SK-N-MC (cell line): ENCODE measurements around the gene ERMAP.
"Not testable (repeated sequence)": the region's sequence is repeated elsewhere in the genome, so short reads cannot be mapped to it uniquely, and the experiment has no call there.

ENCODE experiments used
- DNase-seq: peaks from one replicate; pipeline ENCODE4 v3.0.0-alpha.2; 2011; ENCODE audit warnings: low read depth, low spot score
- H3K27ac ChIP-seq: fragments of 200-600 bp; sonication (generic); 2 replicates; pipeline ENCODE4 v1.5.1; 2016; ENCODE audit warnings: mixed run types
- H3K36me3 ChIP-seq: fragments of 200-600 bp; sonication (generic); 2 replicates; pipeline ENCODE4 v1.6.1; 2017; ENCODE audit warnings: antibody characterized with exemption, low read length, mixed read lengths; ENCODE audit not compliant: insufficient read depth
- H3K4me3 ChIP-seq: fragments of 200-600 bp; sonication (generic); 2 replicates; pipeline ENCODE4 v1.5.1; 2016
- H3K9ac ChIP-seq: fragments of 200-600 bp; sonication (generic); 2 replicates; pipeline ENCODE4 v1.8.0; 2017; ENCODE audit warnings: mixed run types, mixed read lengths; ENCODE audit not compliant: insufficient read length
- H3K9me3 ChIP-seq: fragments of 200-600 bp; sonication (generic); 2 replicates; pipeline ENCODE4 v1.6.1; 2017; ENCODE audit warnings: low read depth, mild to moderate bottlenecking, antibody characterized with exemption, low read length, moderate library complexity, mixed read lengths
- EZH2 ChIP-seq: fragments of 200-600 bp; sonication (generic); IDR thresholded peaks from one replicate; pipeline ENCODE4 v1.6.1; 2017; ENCODE audit warnings: antibody characterized with exemption
- FOXP2 ChIP-seq: optimal IDR thresholded peaks from 2 replicates; pipeline ENCODE3; 2011; ENCODE audit warnings: mild to moderate bottlenecking, moderate library complexity; ENCODE audit not compliant: insufficient read depth; ENCODE audit errors: extremely low read length, control extremely low read depth
- POLR2AphosphoS5 ChIP-seq: IDR thresholded peaks from 2 replicates; pipeline ENCODE4 v1.6.1; 2012; ENCODE audit warnings: mild to moderate bottlenecking, low read depth, low read length, borderline replicate concordance

ERMAP gene

GRCh38 chr1:42801832-42802473 lies 15.0 kb upstream of the ERMAP start:
- TF ChIP-seq FOXP2: no peak
- no peak for TF ChIP-seq POLR2AphosphoS5
- no peak for TF ChIP-seq EZH2
- DNase-seq: no peak
- H3K9me3 ChIP-seq: no peaks in the 10 kb centered on the region
- no peak overlapping the region for H3K4me3 ChIP-seq
- no peak overlapping the region for H3K27ac ChIP-seq
- H3K36me3 ChIP-seq: peaks cover 17% of the 10 kb centered on the region
- H3K9ac ChIP-seq: no peak overlapping the region

DNA sequence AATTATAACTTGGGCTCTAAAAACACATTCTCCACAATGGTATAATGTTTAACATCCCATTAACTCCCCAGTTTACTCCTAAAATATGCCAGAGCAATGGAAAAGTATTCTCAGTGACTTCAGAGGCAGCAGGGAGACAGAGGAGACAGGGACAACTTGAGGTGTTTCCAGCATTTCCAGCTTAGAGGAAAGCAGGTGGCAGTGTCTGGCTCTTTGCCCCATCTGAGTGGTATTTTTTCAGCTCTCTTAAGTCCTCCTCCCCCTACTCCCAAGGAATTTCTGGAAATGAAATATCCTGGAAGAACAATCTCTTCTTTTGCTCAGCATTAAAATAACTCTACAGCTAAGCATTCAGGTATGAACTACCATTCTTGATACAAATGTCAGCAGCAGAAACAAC lies 10.8 kb upstream of the ERMAP start:
- Histone ChIP-seq H3K4me3 (no peak overlapping the region), H3K36me3 (peaks cover 23% of the 10 kb centered on the region), H3K27ac (no peak overlapping the region), H3K9me3 (no peaks in the 10 kb centered on the region), H3K9ac (no peak overlapping the region)
- DNase-seq: no peak
- TF ChIP-seq FOXP2 (no peak), POLR2AphosphoS5 (no peak)

DNA sequence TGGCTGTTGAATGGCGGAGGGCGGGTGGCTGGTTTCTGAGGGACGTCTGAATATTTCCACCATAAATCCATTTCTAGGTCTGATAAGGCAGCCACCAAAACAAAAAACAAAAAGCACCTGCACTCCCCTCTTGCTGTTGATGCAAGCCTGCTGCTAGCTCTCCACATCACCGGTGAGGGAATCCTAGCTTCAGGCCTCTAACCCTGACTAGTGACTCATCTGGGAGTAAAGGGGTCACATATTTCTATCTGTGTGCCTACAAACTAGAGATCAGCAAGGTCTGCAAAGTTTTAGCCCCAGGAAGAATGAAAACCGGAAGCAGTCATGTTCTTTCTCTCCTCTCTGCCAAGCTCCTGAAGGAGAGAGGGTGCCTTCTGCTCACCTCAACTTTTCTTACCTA lies 10.3 kb upstream of the ERMAP start:
- no peaks in the 10 kb centered on the region for H3K9me3 ChIP-seq
- H3K36me3 ChIP-seq: peaks cover 25% of the 10 kb centered on the region
- no peak overlapping the region for H3K9ac ChIP-seq
- DNase-seq: no peak
- no peak overlapping the region for H3K27ac ChIP-seq
- TF ChIP-seq POLR2AphosphoS5 (no peak), FOXP2 (no peak), EZH2 (no peak)
- no peak overlapping the region for H3K4me3 ChIP-seq

DNA sequence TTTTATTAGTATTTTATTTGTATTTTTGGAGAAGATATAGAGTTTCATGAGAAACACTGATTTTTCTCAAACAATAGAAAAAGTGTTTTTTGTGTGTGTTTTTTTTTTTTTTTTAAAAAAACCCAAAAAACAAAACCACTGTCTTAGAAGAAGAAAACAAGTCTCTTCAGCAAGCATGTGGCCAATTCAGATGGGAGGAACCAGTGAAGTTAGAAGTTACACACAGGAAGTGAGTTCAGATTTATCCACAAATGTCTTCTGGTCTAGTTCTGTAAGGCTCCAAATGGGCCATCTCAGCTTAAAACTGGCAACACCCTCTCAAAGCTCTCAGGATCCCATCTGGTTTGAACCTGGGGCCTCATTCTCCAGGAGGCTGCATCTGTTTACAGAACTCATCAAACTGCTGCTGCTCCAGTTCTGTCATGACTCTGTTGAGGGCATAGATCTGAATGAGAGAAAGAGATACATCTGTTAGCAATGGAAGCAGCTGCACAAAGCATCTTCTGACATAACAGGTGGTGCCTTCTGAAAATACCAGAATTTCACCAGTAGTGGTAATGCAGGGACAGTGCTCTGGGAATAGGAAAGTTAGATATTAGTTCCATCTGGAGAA lies 9.8 kb upstream of the ERMAP start:
- no peak overlapping the region for H3K4me3 ChIP-seq
- DNase-seq: no peak
- H3K9me3 ChIP-seq: no peaks in the 10 kb centered on the region
- H3K27ac ChIP-seq: no peak overlapping the region
- H3K36me3 ChIP-seq: peaks cover 25% of the 10 kb centered on the region
- no peak overlapping the region for H3K9ac ChIP-seq
- TF ChIP-seq EZH2 (no peak), POLR2AphosphoS5 (no peak), FOXP2 (no peak)

GRCh38 chr1:42814815-42815214 lies 2.1 kb upstream of the ERMAP start:
- H3K9ac ChIP-seq, H3K4me3 ChIP-seq, H3K9me3 ChIP-seq, DNase-seq, H3K27ac ChIP-seq, H3K36me3 ChIP-seq: not testable (repeated sequence)

- Histone ChIP-seq H3K27ac (peak overlapping the region; percentile 45; the same call in 1 of the 2 replicates), H3K9ac (peak overlapping the region; percentile 59), H3K36me3 (peaks cover 7% of the 10 kb centered on the region; the same call in 1 of the 2 replicates), H3K4me3 (peak overlapping the region; percentile 93), H3K9me3 (no peaks in the 10 kb centered on the region)
- no peak for DNase-seq
- no peak for TF ChIP-seq POLR2AphosphoS5
- TF ChIP-seq FOXP2: no peak
- TF ChIP-seq EZH2: no peak
These were observed 859 bp upstream of the ERMAP start for GRCh38 chr1:42815941-42816584.

- no peak for DNase-seq
- Histone ChIP-seq H3K9ac (peak overlapping the region; percentile 69), H3K36me3 (0 out of 2 replicates have a peak, but pooled peaks cover 3% of the 10 kb centered on the region), H3K27ac (no peak overlapping the region), H3K4me3 (peak overlapping the region; percentile 93), H3K9me3 (no peaks in the 10 kb centered on the region)
- TF ChIP-seq EZH2 (no peak), FOXP2 (no peak), POLR2AphosphoS5 (no peak)
These were observed 482 bp downstream of the ERMAP start for GRCh38 chr1:42817440-42817767.

DNA sequence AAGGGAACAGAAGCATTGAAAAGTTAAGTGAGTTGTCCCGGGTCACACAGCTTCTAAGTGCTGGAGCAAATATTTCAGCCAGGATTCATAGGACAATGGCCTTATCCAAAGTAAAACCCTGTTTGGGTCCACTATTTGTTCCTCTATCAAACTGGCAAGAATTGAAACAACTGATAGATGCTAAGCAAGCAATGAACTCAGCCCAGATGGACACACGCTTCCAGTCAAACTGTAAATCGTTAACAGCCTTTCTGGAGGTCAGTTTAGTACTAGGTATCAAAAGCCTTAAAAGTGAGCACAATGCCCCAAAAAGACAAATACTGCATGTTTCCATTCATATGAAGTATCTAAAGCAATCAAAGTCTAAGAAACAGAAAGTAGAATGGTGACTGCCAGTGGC lies 1.1 kb downstream of the ERMAP start:
- H3K4me3 ChIP-seq: peak overlapping the region; percentile 93
- TF ChIP-seq FOXP2: no peak
- no peak for TF ChIP-seq EZH2
- no peak for TF ChIP-seq POLR2AphosphoS5

More for the DNA sequence above, 1.1 kb downstream of the ERMAP start:
- Histone ChIP-seq H3K9me3 (no peaks in the 10 kb centered on the region), H3K9ac (no peak overlapping the region), H3K36me3 (0 out of 2 replicates have a peak, but pooled peaks cover 3% of the 10 kb centered on the region), H3K27ac (no peak overlapping the region)
- no peak for DNase-seq
